Measurements from ENCODE around the gene AP2M1.

GRCh38 chr3:184196536-184196935, 21.9 kb downstream of the AP2M1 start:
- TF ChIP-seq TEAD4 (IDR thresholded peaks at IDR 0.05; ENCODE audit: low read depth, low read length) (no peak), TAF1 (IDR thresholded peaks at IDR 0.05; ENCODE audit: low read depth, low read length) (no peak), MAX (IDR thresholded peaks at IDR 0.05) (no peak), YY1 (IDR thresholded peaks at IDR 0.05; ENCODE audit: low read depth, low read length) (no peak), EZH2 (IDR thresholded peaks at IDR 0.05; ENCODE audit: low read depth, low read length, severe bottlenecking) (no peak), GABPA (IDR thresholded peaks at IDR 0.05; ENCODE audit: borderline replicate concordance, insufficient read depth, low read length) (no peak), USF2 (IDR thresholded peaks at IDR 0.05; ENCODE audit: low read length) (no peak)
- TF ChIP-seq, protein P1, sequence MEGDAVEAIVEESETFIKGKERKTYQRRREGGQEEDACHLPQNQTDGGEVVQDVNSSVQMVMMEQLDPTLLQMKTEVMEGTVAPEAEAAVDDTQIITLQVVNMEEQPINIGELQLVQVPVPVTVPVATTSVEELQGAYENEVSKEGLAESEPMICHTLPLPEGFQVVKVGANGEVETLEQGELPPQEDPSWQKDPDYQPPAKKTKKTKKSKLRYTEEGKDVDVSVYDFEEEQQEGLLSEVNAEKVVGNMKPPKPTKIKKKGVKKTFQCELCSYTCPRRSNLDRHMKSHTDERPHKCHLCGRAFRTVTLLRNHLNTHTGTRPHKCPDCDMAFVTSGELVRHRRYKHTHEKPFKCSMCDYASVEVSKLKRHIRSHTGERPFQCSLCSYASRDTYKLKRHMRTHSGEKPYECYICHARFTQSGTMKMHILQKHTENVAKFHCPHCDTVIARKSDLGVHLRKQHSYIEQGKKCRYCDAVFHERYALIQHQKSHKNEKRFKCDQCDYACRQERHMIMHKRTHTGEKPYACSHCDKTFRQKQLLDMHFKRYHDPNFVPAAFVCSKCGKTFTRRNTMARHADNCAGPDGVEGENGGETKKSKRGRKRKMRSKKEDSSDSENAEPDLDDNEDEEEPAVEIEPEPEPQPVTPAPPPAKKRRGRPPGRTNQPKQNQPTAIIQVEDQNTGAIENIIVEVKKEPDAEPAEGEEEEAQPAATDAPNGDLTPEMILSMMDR (IDR thresholded peaks at IDR 0.05; ENCODE audit: control extremely low read depth in 1 of 3, insufficient read depth in 1 of 3, low read depth in 1 of 3, low read length in 3 of 3) = no peak
